NB4 (cell line): Measurements from ENCODE around the gene BOK.

ENCODE experiments used
- CTCF ChIP-seq: IDR thresholded peaks from one replicate; pipeline ENCODE4 v1.5.1; 2012; ENCODE audit warnings: low read depth, low read length
- POLR2A ChIP-seq: IDR thresholded peaks from 2 replicates; pipeline ENCODE4 v1.6.1; 2011; ENCODE audit warnings: mild to moderate bottlenecking; ENCODE audit not compliant: insufficient read length; ENCODE audit errors: extremely low read depth

- no peak for TF ChIP-seq CTCF
- no peak for TF ChIP-seq POLR2A
Observed at GRCh38 chr2:241619597-241620418, 61.3 kb downstream of the BOK start.
